ENCODE measurements around the gene NNT. TPM values are rescaled to one million over a fixed set of nuclear protein-coding genes. Genes with fewer than 3 reads are reported as not detected.
"Not testable (repeated sequence)": the region's sequence is repeated elsewhere in the genome, so short reads cannot be mapped to it uniquely, and the experiment has no call there.

NNT gene
- total RNA-seq, 2 donors from 2014 or later, result 323 to 422 TPM

DNA sequence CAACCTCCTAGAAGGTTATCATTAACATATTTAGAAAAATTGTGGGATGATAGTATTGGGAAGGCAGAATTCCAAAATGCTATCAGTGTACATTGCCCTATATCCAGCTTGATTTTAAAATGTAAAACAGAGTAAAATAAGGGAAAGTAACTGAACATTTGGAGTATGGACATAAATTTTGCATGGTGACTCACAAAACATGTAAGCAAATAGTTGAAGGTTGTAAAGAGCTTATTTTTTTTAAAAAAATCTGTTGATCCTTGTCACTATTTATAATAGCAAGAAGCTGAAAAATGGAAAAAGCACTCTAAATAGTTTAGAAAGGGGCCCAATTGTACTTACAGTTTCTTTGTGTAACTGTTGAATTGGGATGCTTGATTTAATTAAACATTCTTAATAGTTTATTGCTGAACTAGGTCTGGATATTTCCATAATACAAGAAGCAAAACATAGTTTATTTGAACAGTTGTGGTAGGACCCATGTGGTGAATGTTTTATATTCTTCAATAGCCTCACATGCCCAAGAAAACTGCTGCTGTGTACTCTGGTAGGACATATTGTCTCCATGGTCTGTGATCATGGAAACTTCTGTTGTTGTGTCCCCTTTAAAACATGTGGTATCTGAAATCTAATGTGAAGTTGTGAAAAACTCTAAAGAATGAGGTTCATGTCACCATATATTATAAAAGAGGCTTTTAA lies 82.4 kb downstream of the NNT start:
- no peak for ATAC-seq
- intact Hi-C loops (cut with DNase I), result no loop called here
- DNase-seq, result no peak

DNA sequence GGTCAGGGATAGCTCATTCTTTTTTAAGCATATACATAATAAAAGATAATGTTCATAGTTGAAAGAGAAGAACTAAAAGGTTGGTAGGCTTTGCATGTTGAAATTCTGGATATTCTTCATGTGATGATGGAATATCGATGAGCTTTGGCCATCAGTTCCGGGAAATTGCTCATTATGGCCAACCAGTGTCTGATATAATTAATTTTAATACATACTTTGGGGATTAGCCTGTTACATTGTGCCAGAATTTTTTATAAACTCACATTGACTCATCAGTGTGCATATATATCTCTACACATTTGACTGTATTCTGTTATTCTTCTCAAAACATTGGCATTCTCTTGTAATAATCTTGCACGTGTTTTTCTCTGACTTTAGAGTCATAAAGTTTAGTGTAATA lies 84.3 kb downstream of the NNT start:
- ATAC-seq (no peak), DNase-seq (no peak)
- intact Hi-C loops (cut with DNase I), result no loop called here

DNA sequence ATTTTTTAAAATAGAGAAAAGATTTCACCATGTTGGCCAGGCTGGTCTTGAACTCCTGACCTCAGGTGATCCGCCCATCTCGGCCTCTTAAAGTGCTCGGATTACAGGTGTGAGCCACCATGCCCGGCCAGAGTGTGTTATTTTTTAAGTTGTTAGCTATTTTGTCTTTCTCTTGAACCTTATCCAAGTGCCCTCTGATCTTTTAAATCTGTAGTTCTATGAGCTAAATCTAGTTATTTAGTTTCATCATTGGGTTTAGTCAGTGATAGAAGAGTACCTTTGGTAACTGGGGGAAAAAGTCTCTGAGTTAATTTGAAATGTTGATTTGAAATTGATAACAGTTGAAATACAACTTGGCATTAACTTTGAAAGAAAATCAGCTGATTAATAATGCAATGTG lies 88.3 kb downstream of the NNT start:
- ATAC-seq, result no peak
- intact Hi-C loops (cut with DNase I), result no loop called here
- DNase-seq, result no peak

DNA sequence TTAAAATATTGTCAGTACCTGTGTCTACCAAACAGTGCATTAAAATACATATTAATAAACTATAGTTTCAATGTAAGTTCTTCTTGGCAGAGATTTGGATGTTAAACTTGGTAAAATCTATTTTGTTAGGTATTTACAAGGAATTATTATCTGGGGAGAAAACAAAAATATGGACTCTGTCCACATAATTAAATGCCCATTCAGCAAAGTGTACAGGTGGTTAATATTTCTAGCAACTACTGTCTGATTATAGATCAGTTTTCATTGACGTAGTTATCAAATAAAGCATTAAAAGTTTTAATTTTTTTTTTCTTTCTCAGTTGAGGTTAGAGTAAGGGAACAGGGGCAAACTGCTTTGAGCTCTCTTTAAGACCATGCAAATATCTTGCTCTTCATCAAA lies 88.9 kb downstream of the NNT start:
- intact Hi-C loops (cut with DNase I), result no loop called here
- ATAC-seq (no peak), DNase-seq (no peak)

DNA sequence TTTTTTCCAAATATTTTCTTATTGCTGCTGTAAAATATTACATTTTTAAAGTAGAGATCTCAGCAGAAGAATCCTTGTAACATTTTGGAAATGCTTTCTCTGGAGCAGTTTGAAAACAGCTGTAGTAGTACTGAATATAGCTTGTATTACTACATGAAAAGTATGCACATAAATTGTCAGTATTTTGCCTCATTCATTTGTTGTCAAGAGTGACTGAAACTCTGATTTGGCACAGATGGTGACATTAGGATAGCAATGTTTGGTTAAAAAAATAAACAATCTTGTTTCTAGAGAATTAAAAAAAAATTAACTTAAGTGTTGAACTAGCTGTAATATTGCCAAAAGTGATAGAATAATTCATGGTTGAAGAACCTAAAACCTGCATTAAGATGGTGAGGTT lies 90.4 kb downstream of the NNT start:
- DNase-seq (no peak), ATAC-seq (no peak)
- intact Hi-C loops (cut with DNase I), result no loop called here

DNA sequence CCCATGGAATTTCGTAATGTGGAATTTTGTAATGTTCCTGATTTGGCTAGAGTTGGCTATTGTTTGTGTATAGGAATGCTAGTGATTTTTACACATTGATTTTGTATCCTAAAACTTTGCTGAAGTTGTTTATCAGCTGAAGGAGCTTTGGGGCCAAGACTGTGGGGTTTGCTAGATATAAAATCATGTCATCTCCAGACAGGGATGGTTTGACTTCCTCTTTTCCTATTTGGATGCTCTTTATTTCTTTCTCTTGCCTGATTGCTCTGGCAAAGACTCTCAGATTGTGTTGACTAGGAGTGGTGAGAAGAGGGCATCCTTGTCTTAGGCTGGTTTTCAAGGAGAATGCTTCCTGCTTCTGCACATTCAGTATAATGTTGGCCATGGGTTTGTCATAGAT lies 91.0 kb downstream of the NNT start:
- DNase-seq (no peak), ATAC-seq (no peak)
- intact Hi-C loops (cut with DNase I), result no loop called here

DNA sequence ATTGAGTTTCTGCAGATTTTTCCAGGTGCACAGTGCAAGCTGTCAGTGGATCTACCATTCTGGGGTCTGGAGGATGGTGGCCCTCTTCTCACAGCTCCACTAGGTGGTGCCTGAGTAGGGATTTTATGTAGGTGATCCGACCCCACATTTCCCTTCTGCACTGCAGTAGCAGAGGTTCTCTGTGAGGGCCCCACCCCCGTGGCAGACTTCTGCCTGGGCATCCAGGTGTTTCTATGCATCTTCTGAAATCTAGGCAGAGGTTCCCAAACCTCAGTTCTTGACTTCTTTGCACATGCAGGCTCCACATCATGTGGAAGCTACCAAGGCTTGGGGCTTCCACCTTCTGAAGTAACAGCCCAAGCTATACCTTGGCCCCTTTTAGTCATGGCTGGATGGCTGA lies 93.5 kb downstream of the NNT start:
- ATAC-seq; intact Hi-C loops (cut with DNase I); DNase-seq: not testable (repeated sequence)

DNA sequence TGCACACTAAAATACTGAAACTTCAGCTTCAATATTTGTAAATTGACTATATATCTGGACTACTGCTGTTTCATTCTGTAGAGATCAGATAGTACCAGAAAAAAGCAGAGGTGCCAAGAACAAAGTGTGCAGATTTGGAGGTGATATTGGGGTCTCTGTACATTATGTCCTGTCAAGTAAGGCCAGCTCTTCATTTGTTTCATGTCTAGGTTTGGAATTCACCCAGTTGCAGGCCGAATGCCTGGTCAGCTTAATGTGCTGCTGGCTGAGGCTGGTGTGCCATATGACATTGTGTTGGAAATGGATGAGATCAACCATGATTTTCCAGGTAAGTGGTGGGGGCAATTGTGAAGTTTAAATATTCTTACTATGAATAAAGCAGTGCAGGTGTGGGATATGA lies 96.9 kb downstream of the NNT start:
- ATAC-seq, result peak; percentile 30 to 59
- intact Hi-C loops (cut with DNase I), result no loop called here
- DNase-seq, result no peak

DNA sequence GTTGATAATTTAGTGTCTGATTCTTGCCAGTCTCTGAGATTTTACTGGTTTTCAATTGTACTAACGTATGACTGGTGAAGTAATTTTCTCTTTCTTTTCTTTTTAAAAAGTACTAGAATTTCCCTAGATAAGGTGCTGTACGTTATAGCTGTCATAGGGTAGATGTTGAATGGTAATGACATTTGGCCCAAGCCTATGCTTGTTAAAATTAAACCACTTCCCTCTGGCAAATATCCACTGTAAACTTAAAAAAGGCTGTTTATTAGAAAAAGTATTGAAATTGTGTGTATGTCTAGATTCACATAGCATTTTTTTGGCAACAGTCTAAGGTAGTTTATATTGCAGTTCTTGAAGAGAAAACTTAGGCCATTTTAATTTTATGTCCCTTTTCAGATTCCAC lies 97.6 kb downstream of the NNT start:
- no peak for ATAC-seq
- intact Hi-C loops (cut with DNase I), result no loop called here
- DNase-seq, result no peak

DNA sequence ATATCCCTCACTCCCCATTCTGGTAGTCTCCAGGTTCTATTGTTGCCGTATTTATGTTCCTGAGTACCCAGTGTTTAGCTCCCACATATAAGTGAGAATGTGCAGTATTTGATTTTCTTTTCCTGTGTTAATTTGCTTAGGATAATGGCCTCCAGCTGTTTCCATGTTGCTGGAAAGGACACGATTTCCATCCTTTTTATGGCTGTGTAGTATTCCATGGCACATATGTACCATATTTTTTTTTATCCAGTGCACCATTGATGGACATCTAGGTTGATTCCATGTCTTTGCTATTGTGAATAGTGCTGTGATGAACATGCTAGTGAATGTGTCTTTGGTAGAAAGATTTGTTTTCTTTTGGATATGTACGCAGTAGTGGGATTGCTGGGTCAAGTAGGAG lies 98.2 kb downstream of the NNT start:
- DNase-seq, result no peak
- no peak for ATAC-seq
- intact Hi-C loops (cut with DNase I), result no loop called here

DNA sequence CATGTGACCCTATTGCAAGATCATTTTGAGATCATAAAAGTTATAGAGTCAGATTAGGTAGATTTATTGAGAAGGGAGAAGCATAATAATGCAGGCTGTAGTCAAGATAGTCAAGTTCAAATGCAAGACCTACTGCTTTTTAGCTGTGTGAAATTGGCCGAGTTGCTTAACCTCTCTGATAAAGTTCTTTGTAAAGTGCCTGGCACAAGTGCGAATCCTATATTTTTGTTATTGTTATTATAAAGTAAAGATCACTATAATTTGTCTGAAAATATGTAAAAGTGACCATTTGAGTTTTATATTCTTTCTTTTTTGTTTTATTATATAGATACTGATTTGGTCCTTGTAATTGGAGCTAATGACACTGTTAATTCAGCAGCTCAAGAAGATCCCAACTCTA lies 99.3 kb downstream of the NNT start:
- no peak for ATAC-seq
- no peak for DNase-seq
- intact Hi-C loops (cut with DNase I), result no loop called here

DNA sequence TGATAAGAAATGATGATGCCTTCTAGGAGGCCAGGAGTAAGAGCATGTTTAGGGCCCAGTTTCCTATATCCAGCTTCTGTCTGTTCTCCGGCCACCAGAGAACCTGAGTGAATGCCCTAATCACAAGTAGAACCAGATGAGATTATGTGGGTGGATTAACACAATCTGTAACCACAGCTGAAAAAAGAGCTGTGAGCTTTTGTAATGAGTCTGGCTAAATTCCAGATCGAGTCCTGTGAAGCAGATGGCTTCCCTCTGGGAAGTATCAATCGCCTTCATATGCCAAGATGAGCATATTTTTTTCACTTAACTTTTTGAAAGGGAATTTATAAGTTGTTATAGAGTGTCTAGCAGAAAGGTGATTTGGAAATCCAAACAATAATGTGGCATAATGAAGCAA lies 99.8 kb downstream of the NNT start:
- no peak for ATAC-seq
- no peak for DNase-seq
- intact Hi-C loops (cut with DNase I), result no loop called here

DNA sequence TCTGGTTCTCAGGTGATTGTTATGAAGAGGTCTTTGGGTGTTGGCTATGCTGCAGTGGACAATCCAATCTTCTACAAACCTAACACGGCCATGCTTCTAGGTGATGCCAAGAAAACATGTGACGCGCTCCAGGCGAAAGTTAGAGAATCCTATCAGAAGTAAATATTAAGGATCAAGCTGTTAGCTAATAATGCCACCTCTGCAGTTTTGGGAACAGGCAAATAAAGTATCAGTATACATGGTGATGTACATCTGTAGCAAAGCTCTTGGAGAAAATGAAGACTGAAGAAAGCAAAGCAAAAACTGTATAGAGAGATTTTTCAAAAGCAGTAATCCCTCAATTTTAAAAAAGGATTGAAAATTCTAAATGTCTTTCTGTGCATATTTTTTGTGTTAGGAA lies 101.3 kb downstream of the NNT start:
- intact Hi-C loops (cut with DNase I), result no loop called here
- DNase-seq, result no peak
- no peak for ATAC-seq

DNA sequence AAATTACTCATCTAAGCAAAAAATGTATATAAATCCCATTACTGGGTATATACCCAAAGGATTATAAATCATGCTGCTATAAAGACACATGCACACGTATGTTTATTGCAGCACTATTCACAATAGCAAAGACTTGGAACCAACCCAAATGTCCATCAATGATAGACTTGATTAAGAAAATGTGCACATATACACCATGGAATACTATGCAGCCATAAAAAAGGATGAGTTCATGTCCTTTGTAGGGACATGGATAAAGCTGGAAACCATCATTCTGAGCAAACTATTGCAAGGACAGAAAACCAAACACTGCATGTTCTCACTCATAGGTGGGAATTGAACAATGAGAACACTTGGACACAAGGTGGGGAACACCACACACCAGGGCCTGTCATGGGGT lies 103.6 kb downstream of the NNT start:
- ATAC-seq; DNase-seq; intact Hi-C loops (cut with DNase I): not testable (repeated sequence)

DNA sequence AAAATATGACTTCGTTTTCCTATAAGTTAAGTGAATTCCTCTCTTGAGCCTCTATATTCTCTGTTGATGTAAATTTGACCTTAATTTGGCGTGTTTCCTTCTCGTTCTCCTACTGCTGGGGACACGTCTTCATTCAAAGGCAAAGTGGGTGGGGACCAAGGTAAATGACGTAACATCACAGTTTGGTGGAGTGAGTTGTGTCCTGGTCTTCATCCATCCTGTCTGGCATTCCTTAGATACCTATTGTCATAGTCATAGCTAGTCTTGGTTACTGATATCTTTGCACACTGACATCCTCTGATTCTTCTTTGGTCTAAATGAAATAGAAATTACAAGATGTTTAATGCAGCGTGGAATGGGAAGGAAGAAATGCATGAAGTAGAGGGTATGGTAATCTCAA lies 108.5 kb downstream of the NNT start:
- DNase-seq (no peak), ATAC-seq (peak in 1 of 2 donors; percentile 47)
- intact Hi-C loops (cut with DNase I), result no loop called here

DNA sequence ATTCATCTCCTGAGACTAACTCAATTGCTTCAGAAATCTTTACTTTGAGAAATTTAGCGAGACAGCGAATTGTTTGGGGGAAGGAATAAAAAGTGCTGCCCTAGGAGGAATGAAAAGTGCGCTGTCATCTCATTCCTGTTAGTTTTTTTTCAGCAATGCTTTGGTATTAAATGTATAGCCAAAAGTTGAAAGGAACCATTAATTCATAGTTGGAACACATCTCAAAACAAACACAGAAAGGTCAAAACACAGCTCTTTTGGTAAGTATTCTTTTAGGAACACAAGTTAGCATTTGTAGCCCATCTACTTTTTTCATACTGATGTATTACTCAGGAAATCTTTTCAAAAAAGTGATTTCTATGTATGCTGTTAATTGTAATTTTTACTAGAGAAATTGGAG lies 109.1 kb downstream of the NNT start:
- intact Hi-C loops (cut with DNase I), result no loop called here
- no peak for ATAC-seq
- DNase-seq, result no peak

DNA sequence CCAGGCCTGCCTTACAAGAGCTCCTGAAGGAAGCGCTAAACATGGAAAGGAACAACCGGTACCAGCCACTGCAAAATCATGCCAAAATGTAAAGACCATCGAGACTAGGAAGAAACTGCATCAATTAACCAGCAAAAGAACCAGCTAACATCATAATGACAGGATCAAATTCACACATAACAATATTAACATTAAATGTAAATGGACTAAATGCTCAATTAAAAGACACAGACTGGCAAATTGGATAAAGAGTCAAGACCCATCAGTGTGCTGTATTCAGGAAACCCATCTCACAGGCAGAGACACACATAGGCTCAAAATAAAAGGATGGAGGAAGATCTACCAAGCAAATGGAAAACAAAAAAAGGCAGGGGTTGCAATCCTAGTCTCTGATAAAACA lies 116.8 kb downstream of the NNT start:
- intact Hi-C loops (cut with DNase I); DNase-seq; ATAC-seq: not testable (repeated sequence)

DNA sequence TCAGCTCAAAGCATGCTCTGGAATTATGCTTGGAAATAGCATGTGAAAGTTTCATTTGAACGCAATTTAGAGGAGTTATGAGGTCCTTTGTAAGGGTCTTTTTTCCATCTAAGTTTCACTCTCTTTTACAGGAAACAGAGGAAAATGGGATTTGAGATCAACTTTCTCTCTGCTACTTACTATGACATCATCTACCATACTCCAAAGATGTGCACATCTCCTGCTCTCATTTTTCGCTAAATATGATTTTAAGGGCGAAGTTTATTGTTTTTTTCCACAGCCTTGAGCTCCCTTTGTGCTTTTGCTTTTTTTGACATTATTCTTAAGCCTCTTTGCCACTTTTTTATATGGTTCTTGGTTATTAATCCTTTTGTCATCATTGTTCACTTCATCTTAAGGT lies 125.6 kb downstream of the NNT start:
- ATAC-seq (no peak), DNase-seq (no peak)
- intact Hi-C loops (cut with DNase I), result loop anchor here in 1 of 2 donors (5.0 kb wide), 1 partner anchor 604 kb away; no protein-coding TSS in a partner anchor

DNA sequence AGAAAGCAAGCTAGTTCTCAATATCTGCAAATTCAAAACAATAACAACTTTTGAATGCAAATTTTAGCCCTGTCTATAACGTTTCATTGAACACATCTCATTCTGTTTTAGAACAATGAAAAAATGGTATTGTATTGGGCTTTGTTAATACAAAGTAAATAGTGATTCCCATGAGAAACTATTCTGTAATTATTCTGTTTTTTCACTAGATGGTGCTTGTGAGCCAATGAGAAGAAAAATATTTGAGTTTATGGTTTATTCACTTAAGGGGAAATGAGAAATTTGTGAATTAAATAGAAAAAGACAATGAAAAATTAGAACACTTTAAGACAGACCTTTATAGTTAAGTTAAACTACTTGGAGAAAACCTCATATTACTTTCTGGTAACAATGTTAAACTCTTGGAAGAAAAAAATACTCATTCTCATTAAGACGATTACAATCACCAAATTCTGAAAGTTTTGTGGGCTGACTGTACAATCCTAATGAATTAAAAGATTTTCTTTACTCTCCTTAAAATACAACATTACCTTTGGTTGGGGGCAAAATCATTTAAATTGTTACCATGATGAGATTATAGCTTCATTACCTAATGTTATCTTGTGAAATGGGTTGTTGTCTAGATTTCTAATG lies 127.0 kb downstream of the NNT start:
- intact Hi-C loops (cut with DNase I), result loop anchor here (2.0 to 5.0 kb wide), 3 partner anchors 602 to 1042 kb away; no protein-coding TSS in a partner anchor
- ATAC-seq (no peak), DNase-seq (no peak)

DNA sequence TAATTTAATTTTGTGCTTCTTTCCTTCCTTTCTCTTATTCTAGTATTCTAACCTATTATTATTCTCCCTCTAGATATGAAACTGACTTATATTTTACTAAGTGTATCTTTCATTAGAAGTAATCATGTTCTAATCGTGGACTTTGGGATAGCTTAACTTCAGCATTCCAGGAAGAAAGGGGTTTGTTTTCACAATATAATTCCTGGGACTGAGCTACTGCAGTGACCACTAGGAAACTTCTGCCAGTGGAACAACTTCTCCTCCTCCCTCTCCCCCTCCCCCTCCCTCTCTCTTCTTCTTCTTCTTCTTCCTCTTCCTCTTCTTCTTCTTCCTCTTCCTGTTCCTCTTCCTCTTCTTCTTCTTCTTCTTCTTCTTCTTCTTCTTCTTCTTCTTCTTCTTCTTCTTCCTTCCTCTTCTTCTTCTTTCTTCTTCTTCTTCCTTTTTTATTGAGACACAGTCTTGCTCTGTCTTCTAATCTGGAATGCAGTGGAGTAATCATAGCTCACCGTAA lies 127.9 kb downstream of the NNT start:
- no peak for DNase-seq
- no peak for ATAC-seq

DNA sequence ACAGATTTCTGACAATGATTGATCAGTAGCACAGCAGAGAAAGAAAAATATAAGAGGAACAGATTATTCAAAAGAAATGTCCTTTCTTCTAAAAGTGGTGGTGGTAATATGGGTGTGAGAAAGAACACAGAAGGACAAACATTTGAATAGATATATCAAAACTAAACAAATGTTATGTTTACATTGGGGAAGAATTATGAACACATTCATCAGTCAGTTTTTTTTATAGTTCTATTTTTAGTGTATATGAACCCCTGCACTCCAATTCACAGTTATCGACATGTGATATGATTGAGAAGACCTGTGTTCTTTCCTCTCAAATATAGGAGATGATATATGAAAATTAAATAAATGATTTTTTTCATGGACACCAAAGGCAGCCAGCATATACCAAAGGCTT lies 128.6 kb downstream of the NNT start:
- ATAC-seq, result no peak
- intact Hi-C loops (cut with DNase I), result loop anchor here in 1 of 2 donors (2.0 to 5.0 kb wide), 2 partner anchors 601 to 1041 kb away; no protein-coding TSS in a partner anchor
- DNase-seq, result no peak

More for the DNA sequence above, 127.9 kb downstream of the NNT start:
- intact Hi-C loops (cut with DNase I), result loop anchor here in 1 of 2 donors (2.0 to 5.0 kb wide), 2 partner anchors 602 to 1041 kb away; no protein-coding TSS in a partner anchor

All from left cardiac atrium (tissue), 4 donors.